Measurements from ENCODE around the gene SPIRE2. TPM values are rescaled to one million over a fixed set of nuclear protein-coding genes. Genes with fewer than 3 reads are reported as not detected.

The SPIRE2 gene
- total and polyA plus RNA-seq, 2 of the 13 experiments (the other 11 are each of a cell fraction or from before 2014, with no cell fraction given) = 13.3 to 37.5 TPM

GRCh38 chr16:89827383-89828198 lies 684 bp upstream of the SPIRE2 start (continued):
- TF ChIP-seq, protein P1, sequence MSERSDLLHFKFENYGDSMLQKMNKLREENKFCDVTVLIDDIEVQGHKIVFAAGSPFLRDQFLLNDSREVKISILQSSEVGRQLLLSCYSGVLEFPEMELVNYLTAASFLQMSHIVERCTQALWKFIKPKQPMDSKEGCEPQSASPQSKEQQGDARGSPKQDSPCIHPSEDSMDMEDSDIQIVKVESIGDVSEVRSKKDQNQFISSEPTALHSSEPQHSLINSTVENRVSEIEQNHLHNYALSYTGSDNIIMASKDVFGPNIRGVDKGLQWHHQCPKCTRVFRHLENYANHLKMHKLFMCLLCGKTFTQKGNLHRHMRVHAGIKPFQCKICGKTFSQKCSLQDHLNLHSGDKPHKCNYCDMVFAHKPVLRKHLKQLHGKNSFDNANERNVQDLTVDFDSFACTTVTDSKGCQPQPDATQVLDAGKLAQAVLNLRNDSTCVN (CRISPR knock-in tag; IDR thresholded peaks at IDR 0.05; ENCODE audit: borderline replicate concordance) = no peak
- TF ChIP-seq YEATS4 (CRISPR knock-in tag; IDR thresholded peaks at IDR 0.05; ENCODE audit: borderline replicate concordance) (peak; percentile 51; the same call in 1 of the 2 replicates), ZBTB43 (CRISPR knock-in tag; conservative IDR thresholded peaks at IDR 0.05) (peak; percentile 44), ATAD3A (CRISPR knock-in tag; IDR thresholded peaks at IDR 0.05) (no peak), ZNF800 (CRISPR knock-in tag; IDR thresholded peaks at IDR 0.05) (no peak), TFDP1 (CRISPR knock-in tag; IDR thresholded peaks at IDR 0.05; ENCODE audit: borderline replicate concordance) (0 out of 2 replicates have a peak, but pooled peaks have one; percentile 40), TAF1 (CRISPR knock-in tag; IDR thresholded peaks at IDR 0.05) (peak; percentile 44), ZNF432 (CRISPR knock-in tag; IDR thresholded peaks at IDR 0.05; ENCODE audit: borderline replicate concordance) (no peak; the same call in 1 of the 2 replicates), STAT5B (CRISPR knock-in tag; IDR thresholded peaks at IDR 0.05) (no peak), PHB2 (IDR thresholded peaks at IDR 0.05; ENCODE audit: partially characterized antibody) (no peak), RFX1 (IDR thresholded peaks at IDR 0.05) (no peak), ZNF609 (CRISPR knock-in tag; IDR thresholded peaks at IDR 0.05; ENCODE audit: borderline replicate concordance) (no peak)
- TF ChIP-seq, protein P2, sequence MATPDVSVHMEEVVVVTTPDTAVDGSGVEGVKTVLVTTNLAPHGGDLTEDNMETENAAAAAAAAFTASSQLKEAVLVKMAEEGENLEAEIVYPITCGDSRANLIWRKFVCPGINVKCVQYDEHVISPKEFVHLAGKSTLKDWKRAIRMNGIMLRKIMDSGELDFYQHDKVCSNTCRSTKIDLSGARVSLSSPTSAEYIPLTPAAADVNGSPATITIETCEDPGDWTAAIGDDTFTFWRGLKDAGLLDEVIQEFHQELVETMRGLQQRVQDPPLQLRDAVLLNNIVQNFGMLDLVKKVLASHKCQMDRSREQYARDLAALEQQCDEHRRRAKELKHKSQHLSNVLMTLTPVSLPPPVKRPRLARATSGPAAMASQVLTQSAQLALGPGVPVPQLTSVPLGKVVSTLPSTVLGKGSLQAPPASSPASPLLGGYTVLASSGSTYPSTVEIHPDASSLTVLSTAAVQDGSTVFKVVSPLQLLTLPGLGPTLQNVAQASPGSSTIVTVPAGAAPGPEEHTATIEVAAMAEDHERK (CRISPR knock-in tag; IDR thresholded peaks at IDR 0.05; ENCODE audit: low read depth) = no peak
- TF ChIP-seq, protein P3, sequence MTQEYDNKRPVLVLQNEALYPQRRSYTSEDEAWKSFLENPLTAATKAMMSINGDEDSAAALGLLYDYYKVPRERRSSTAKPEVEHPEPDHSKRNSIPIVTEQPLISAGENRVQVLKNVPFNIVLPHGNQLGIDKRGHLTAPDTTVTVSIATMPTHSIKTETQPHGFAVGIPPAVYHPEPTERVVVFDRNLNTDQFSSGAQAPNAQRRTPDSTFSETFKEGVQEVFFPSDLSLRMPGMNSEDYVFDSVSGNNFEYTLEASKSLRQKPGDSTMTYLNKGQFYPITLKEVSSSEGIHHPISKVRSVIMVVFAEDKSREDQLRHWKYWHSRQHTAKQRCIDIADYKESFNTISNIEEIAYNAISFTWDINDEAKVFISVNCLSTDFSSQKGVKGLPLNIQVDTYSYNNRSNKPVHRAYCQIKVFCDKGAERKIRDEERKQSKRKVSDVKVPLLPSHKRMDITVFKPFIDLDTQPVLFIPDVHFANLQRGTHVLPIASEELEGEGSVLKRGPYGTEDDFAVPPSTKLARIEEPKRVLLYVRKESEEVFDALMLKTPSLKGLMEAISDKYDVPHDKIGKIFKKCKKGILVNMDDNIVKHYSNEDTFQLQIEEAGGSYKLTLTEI (CRISPR knock-in tag; conservative IDR thresholded peaks at IDR 0.05) = no peak

Measured in HepG2 (cell line).